K562 (cell line): Measurements from ENCODE around the gene ACO2. TPM values are rescaled to one million over a fixed set of nuclear protein-coding genes. Genes with fewer than 3 reads are reported as not detected.
A peak's percentile ranks its signal among the peaks of the same experiment; 100 is the strongest.

ENCODE experiments used
- ATAC-seq: fragments of 200-7000 bp; cut with Tn5 transposase; 3 replicates; pipeline ENCODE4 v1.9.1; 2020; ENCODE audit warnings: moderate library complexity
- BruUV-seq: library from RNA; stranded (reverse); fragments of 400-500 nt; replicated peaks from 2 replicates; lab custom pipeline; 2021; lab: Mats Ljungman, UMichigan
- CTCF ChIA-PET: fragments of 300-600 bp; formaldehyde crosslinking; extraction: SDS; loops from one replicate; lab custom pipeline; 2021; ENCODE audit warnings: low intra/inter-chr PET ratio; lab: Yijun Ruan, JAX
- POLR2A ChIA-PET: fragments of 300-600, 350-650 bp; sonication (Branson Sonifier 250); formaldehyde crosslinking; extraction: SDS; loops from one replicate; lab custom pipeline; 2021; ENCODE audit warnings: antibody characterized with exemption, inconsistent platforms; lab: Yijun Ruan, JAX
- DNase-seq, 4 experiments: peaks; one replicate each; pipeline versions ENCODE4 v3.0.0 to v3.0.0-alpha.2; 2011 to 2018; ENCODE audit warnings: low spot score in 3 of 4, mixed read lengths in 3 of 4; ENCODE audit errors: extremely low read depth in 1 of 4
- FAIRE-seq: peaks from 2 replicates; lab custom pipeline; 2011; peaks lifted over from hg19 to GRCh38; lab: Jason Lieb, UNC
- H2AFZ ChIP-seq: 2 replicates; pipeline ENCODE4 v1.6.0; 2011; ENCODE audit warnings: low read depth, low read length, control low read depth, inconsistent platforms
- H3K27ac ChIP-seq: fragments of 200-600 bp; 3 replicates; pipeline ENCODE4 v1.8.0; 2011; ENCODE audit warnings: low read depth, mild to moderate bottlenecking, control low read depth, inconsistent platforms, low read length, moderate library complexity, mixed read lengths; ENCODE audit errors: extremely low read depth
- H3K27me3 ChIP-seq, 2 experiments: fragments of 300-600 bp in 1 of 2; 2 replicates in 1 of 2; 3 replicates in 1 of 2; pipeline versions ENCODE4 v1.6.0 to v1.8.0; 2011; ENCODE audit warnings: inconsistent platforms in 2 of 2, low read length in 2 of 2, mild to moderate bottlenecking in 1 of 2, mixed read lengths in 1 of 2, moderate library complexity in 1 of 2; ENCODE audit not compliant: control insufficient read depth in 2 of 2, insufficient read depth in 2 of 2
- H3K36me3 ChIP-seq: fragments of 300-600 bp; 3 replicates; pipeline ENCODE4 v1.8.0; 2011; ENCODE audit warnings: mild to moderate bottlenecking, low read length, inconsistent platforms; ENCODE audit not compliant: control insufficient read depth, insufficient read depth
- H3K4me1 ChIP-seq, 2 experiments: fragments of 200-600 bp in 1 of 2; replicated peaks in 1 of 2; 2 replicates in 1 of 2; 3 replicates in 1 of 2; pipeline versions ENCODE4 v1.5.1 to v1.8.0; 2011; ENCODE audit warnings: inconsistent platforms in 2 of 2, low read length in 2 of 2, mild to moderate bottlenecking in 1 of 2, mixed read lengths in 1 of 2, moderate library complexity in 1 of 2; ENCODE audit not compliant: control insufficient read depth in 2 of 2, insufficient read depth in 2 of 2
- H3K4me2 ChIP-seq: 2 replicates; pipeline ENCODE4 v1.6.1; 2011; ENCODE audit warnings: low read length, control low read depth, inconsistent platforms, mixed read lengths; ENCODE audit not compliant: insufficient read depth
- H3K4me3 ChIP-seq: fragments of 200-600 bp; sonication (generic), shearing (Covaris generic); 2 replicates; pipeline ENCODE4 v1.5.1; 2016; ENCODE audit warnings: control low read depth, inconsistent platforms
- H3K79me2 ChIP-seq: fragments of 200-600 bp; 3 replicates; pipeline ENCODE4 v1.8.0; 2011; ENCODE audit warnings: low read length, inconsistent platforms; ENCODE audit not compliant: control insufficient read depth, insufficient read depth
- H3K9ac ChIP-seq, 2 experiments: 2 replicates each; pipeline versions ENCODE4 v1.6.0 to v1.6.1; 2011; ENCODE audit warnings: low read depth in 2 of 2, low read length in 2 of 2, control low read depth in 1 of 2, inconsistent platforms in 1 of 2, mild to moderate bottlenecking in 1 of 2, mixed read lengths in 1 of 2; ENCODE audit not compliant: insufficient read depth in 1 of 2
- H3K9me1 ChIP-seq: one replicate; pipeline ENCODE4 v1.6.0; 2011; ENCODE audit warnings: inconsistent platforms, mild to moderate bottlenecking, low read length, moderate library complexity; ENCODE audit not compliant: control insufficient read depth, insufficient read depth
- H3K9me3 ChIP-seq: replicated peaks from 2 replicates; pipeline ENCODE4 v1.5.1; 2011; ENCODE audit warnings: low read depth, low read length, inconsistent platforms; ENCODE audit not compliant: control insufficient read depth, insufficient read depth
- H4K20me1 ChIP-seq: replicated peaks from 2 replicates; pipeline ENCODE4 v1.6.1; 2011; ENCODE audit warnings: low read length, inconsistent platforms, mixed read lengths; ENCODE audit not compliant: control insufficient read depth, insufficient read depth
- AFF4 ChIP-seq: sonication (generic); formaldehyde crosslinking; IDR thresholded peaks from 2 replicates; pipeline ENCODE4 v1.8.0; 2023; ENCODE audit warnings: mild to moderate bottlenecking, missing genetic modification reagents
- BRCA1 ChIP-seq, 2 experiments: fragments of 450-650 bp in 1 of 2; sonication (generic) in 1 of 2; formaldehyde crosslinking in 1 of 2; IDR thresholded peaks; 2 replicates each; pipeline versions ENCODE4 v1.5.0 to v1.6.1; 2017 to 2020; ENCODE audit warnings: mild to moderate bottlenecking in 1 of 2, missing genetic modification reagents in 1 of 2
- CHD4 ChIP-seq: fragments of 200-600 bp; sonication (generic); IDR thresholded peaks from 3 replicates; pipeline ENCODE4 v1.6.1; 2012; ENCODE audit warnings: low read depth, mild to moderate bottlenecking, mixed read lengths, low read length, inconsistent platforms; ENCODE audit not compliant: insufficient read depth, insufficient replicate concordance, poor library complexity, severe bottlenecking
- FOSL1 ChIP-seq: fragments of 200-800 bp; sonication (Bioruptor generic); conservative IDR thresholded peaks from 2 replicates; pipeline ENCODE4 v1.6.1; 2016; ENCODE audit warnings: missing genetic modification characterization, missing compliant biosample characterization
- ID3 ChIP-seq, 2 experiments: fragments of 250-450 bp in 1 of 2; fragments of 450-650 bp in 1 of 2; sonication (Bioruptor Pico) in 1 of 2; IDR thresholded peaks; 2 replicates each; pipeline versions ENCODE4 v1.6.1 to v1.8.0; 2016 to 2021; ENCODE audit warnings: mild to moderate bottlenecking in 2 of 2, moderate library complexity in 2 of 2, missing compliant biosample characterization in 1 of 2, missing genetic modification characterization in 1 of 2
- MTA1 ChIP-seq: fragments of 450-650 bp; IDR thresholded peaks from 2 replicates; pipeline ENCODE4 v1.6.1; 2017; ENCODE audit warnings: borderline replicate concordance
- NR3C1 ChIP-seq: sonication (generic); formaldehyde crosslinking; IDR thresholded peaks from 2 replicates; pipeline ENCODE4 v1.8.1; 2022; ENCODE audit warnings: missing genetic modification reagents
- PHF21A ChIP-seq: fragments of 450-650 bp; IDR thresholded peaks from 2 replicates; pipeline ENCODE4 v1.6.1; 2017; ENCODE audit warnings: low read depth, borderline replicate concordance
- RUNX1 ChIP-seq: sonication (generic); IDR thresholded peaks from 2 replicates; pipeline ENCODE4 v1.6.1; 2016; ENCODE audit warnings: antibody characterized with exemption, low read depth
- SUPT5H ChIP-seq: fragments of 450-650 bp; IDR thresholded peaks from 2 replicates; pipeline ENCODE4 v1.6.1; 2016
- ZNF140 ChIP-seq: fragments of 250-450 bp; sonication (Bioruptor Pico); IDR thresholded peaks from 2 replicates; pipeline ENCODE4 v1.8.0; 2021; ENCODE audit warnings: moderate library complexity, mild to moderate bottlenecking, inconsistent platforms
- ZNF263 ChIP-seq: sonication (generic); formaldehyde crosslinking; IDR thresholded peaks from 2 replicates; pipeline ENCODE4 v1.8.0; 2022; ENCODE audit warnings: mild to moderate bottlenecking, missing genetic modification reagents, borderline replicate concordance
- ZNF740 ChIP-seq, 3 experiments: fragments of 200-800 bp in 1 of 3; sonication (Bioruptor generic) in 1 of 3; sonication (generic) in 1 of 3; formaldehyde crosslinking in 1 of 3; IDR thresholded peaks; 2 replicates each; pipeline versions ENCODE4 v1.6.1 to v1.8.0; 2016 to 2022; ENCODE audit warnings: mild to moderate bottlenecking in 2 of 3, missing compliant biosample characterization in 2 of 3, missing genetic modification characterization in 2 of 3, missing genetic modification reagents in 1 of 3
- WGBS: fragments of 100-300 bp; shearing (Covaris generic); methylation state at CpG from one replicate; pipeline ENCODE4 v1.1.6; 2016; ENCODE audit warnings: low coverage, mixed read lengths; ENCODE audit not compliant: insufficient coverage; ENCODE audit errors: missing lambda C conversion rate; 5-methylcytosine and 5-hydroxymethylcytosine counted together
- in situ Hi-C: fragments of 300-500 bp; cut with MboI; formaldehyde crosslinking; loops from 4 replicates; pipeline ENCODE4 v1.15.0; 2018; ENCODE audit warnings: inconsistent platforms, mixed read lengths
- intact Hi-C: fragments of 100-400 bp; cut with micrococcal nuclease; formaldehyde crosslinking; loops from 2 replicates; pipeline ENCODE4 v1.14.2; 2022
- polyA plus RNA-seq, 8 experiments: library from polyadenylated mRNA; depleted of rRNA in 4 of 8; stranded (reverse) in 5 of 8; unstranded in 3 of 8; fragments of >200 nt; fragmentation: Nextera tagmentation in 2 of 8; fragmentation: Illumina TruSeq in 1 of 8; extraction: Ambion mirVana in 2 of 8; extraction: Trizol in 1 of 8; gene quantifications; 2 replicates each; pipeline versions ENCODE4 v1.2.1 to v1.2.3, GENCODE V29; 2011 to 2014; ENCODE audit warnings: inconsistent platforms in 1 of 8, missing spikeins in 1 of 8
- total RNA-seq, 7 experiments: library from RNA; depleted of rRNA in 6 of 7; stranded (reverse); fragments of >200 nt in 6 of 7; fragmentation: Illumina TruSeq in 2 of 7; extraction: Trizol in 2 of 7; gene quantifications; 2 replicates each; pipeline versions ENCODE4 v1.2.1 to v1.2.3, GENCODE V29; 2011 to 2021; ENCODE audit warnings: low replicate concordance in 1 of 7

The ACO2 gene
- total and polyA plus RNA-seq, 9 of the 15 experiments (the other 6 are each of a cell fraction or from before 2014, with no cell fraction given): 16.2 to 119 (median 43.2) TPM

GRCh38 chr22:41469218-41469851 is 418 bp downstream of the ACO2 start:
- H3K9ac ChIP-seq: peak overlapping the region; percentile 96
- peaks cover 73% of the 10 kb centered on the region for H3K36me3 ChIP-seq
- H3K4me1 ChIP-seq: peaks cover 0 to 9% of the 10 kb centered on the region in 2 experiments; a peak in 2 of 5 replicates
- WGBS: under 1% methylated on average over 29 of the region's 30 CpGs
- H4K20me1 ChIP-seq: 0 out of 2 replicates have a peak, but pooled peaks cover 4% of the 10 kb centered on the region
- intact Hi-C loops (loop anchor here (2.0 to 10.0 kb wide), 3 partner anchors 21 to 185 kb away; partner anchors contain the start of gene RANGAP1), in situ Hi-C loops (no loop called here)
- peak overlapping the region; percentile 89 for H3K4me3 ChIP-seq
- POLR2A ChIA-PET: interaction anchor here (0.6 to 4.7 kb wide), 12 partner anchors 8 to 152 kb away, joined by 3 to 36 read pairs (median 6); partner anchors contain the start of genes DESI1, TEF, TOB2 and XRCC6
- H3K27ac ChIP-seq: peak overlapping the region; percentile 97
- ATAC-seq (peak; percentile 62), FAIRE-seq (peak; percentile 44), DNase-seq (peak in 2 of 4 experiments; percentile 46 to 71)
- BruUV-seq: TSS peak; percentile 67
- H3K79me2 ChIP-seq: peaks cover 89% of the 10 kb centered on the region
- no peaks in the 10 kb centered on the region for H3K9me3 ChIP-seq
- CTCF ChIA-PET: no interaction called here
- peaks cover 3% of the 10 kb centered on the region for H3K9me1 ChIP-seq
- H2AFZ ChIP-seq: peak overlapping the region; percentile 99; the same call in 1 of the 2 replicates
- peak overlapping the region; percentile 88 for H3K4me2 ChIP-seq
- H3K27me3 ChIP-seq: no peaks in the 10 kb centered on the region
- TF ChIP-seq CHD4 (no peak), ID3 (CRISPR knock-in tag; IDR thresholded peaks at IDR 0.05) (no peak), ID3 (tag; IDR thresholded peaks at IDR 0.05) (0 out of 2 replicates have a peak, but pooled peaks have one; percentile 39), SUPT5H (peak; percentile 1), MTA1 (0 out of 2 replicates have a peak, but pooled peaks have one; percentile 4), FOSL1 (tag) (peak; percentile 45; the same call in 1 of the 2 replicates), BRCA1 (IDR thresholded peaks at IDR 0.05) (no peak), BRCA1 (CRISPR knock-in tag; IDR thresholded peaks at IDR 0.05) (0 out of 2 replicates have a peak, but pooled peaks have one; percentile 32), RUNX1 (no peak), AFF4 (0 out of 2 replicates have a peak, but pooled peaks have one; percentile 68), PHF21A (no peak), ZNF140 (no peak), ZNF263 (CRISPR knock-in tag) (peak; percentile 63; the same call in 1 of the 2 replicates), NR3C1 (CRISPR knock-in tag) (no peak), ZNF740 (CRISPR knock-in tag; IDR thresholded peaks at IDR 0.05) (0 out of 2 replicates have a peak, but pooled peaks have one; percentile 39), ZNF740 (tag; IDR thresholded peaks at IDR 0.05) (no peak)
